ENCODE results near the gene USP16.

GRCh38 chr21:29083306-29083705, 58.8 kb downstream of the USP16 start:
- TF ChIP-seq, protein P1, sequence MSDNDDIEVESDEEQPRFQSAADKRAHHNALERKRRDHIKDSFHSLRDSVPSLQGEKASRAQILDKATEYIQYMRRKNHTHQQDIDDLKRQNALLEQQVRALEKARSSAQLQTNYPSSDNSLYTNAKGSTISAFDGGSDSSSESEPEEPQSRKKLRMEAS (IDR thresholded peaks at IDR 0.05): no peak
- TF ChIP-seq POLR2A (IDR thresholded peaks at IDR 0.05; ENCODE audit: low read length): no peak
- TF ChIP-seq, protein P2, sequence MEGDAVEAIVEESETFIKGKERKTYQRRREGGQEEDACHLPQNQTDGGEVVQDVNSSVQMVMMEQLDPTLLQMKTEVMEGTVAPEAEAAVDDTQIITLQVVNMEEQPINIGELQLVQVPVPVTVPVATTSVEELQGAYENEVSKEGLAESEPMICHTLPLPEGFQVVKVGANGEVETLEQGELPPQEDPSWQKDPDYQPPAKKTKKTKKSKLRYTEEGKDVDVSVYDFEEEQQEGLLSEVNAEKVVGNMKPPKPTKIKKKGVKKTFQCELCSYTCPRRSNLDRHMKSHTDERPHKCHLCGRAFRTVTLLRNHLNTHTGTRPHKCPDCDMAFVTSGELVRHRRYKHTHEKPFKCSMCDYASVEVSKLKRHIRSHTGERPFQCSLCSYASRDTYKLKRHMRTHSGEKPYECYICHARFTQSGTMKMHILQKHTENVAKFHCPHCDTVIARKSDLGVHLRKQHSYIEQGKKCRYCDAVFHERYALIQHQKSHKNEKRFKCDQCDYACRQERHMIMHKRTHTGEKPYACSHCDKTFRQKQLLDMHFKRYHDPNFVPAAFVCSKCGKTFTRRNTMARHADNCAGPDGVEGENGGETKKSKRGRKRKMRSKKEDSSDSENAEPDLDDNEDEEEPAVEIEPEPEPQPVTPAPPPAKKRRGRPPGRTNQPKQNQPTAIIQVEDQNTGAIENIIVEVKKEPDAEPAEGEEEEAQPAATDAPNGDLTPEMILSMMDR (IDR thresholded peaks at IDR 0.05): no peak
- TF ChIP-seq BHLHE40 (IDR thresholded peaks at IDR 0.05; ENCODE audit: low read depth, low read length): no peak
- TF ChIP-seq, protein P3, sequence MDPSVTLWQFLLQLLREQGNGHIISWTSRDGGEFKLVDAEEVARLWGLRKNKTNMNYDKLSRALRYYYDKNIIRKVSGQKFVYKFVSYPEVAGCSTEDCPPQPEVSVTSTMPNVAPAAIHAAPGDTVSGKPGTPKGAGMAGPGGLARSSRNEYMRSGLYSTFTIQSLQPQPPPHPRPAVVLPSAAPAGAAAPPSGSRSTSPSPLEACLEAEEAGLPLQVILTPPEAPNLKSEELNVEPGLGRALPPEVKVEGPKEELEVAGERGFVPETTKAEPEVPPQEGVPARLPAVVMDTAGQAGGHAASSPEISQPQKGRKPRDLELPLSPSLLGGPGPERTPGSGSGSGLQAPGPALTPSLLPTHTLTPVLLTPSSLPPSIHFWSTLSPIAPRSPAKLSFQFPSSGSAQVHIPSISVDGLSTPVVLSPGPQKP (IDR thresholded peaks at IDR 0.05; ENCODE audit: low read depth, low read length): no peak
